Aortic smooth muscle cell (primary cell): ENCODE measurements around the gene GOLGA6L9. TPM values are rescaled to one million over a fixed set of nuclear protein-coding genes. Genes with fewer than 3 reads are reported as not detected.

ENCODE experiments used
- total RNA-seq: library from RNA; depleted of rRNA; stranded (reverse); fragments of >200 nt; gene quantifications from 2 replicates; pipeline ENCODE4 v1.2.3, GENCODE V29; 2014

GOLGA6L9 gene
- total RNA-seq: 0.92 and 1.1 TPM in 2 replicates

GRCh38 chr15:82429693-82430092 is at the start of gene GOLGA6L9:
Gene GOLGA6L9, plus strand, starts transcription at chr15:82429816. Its CDS starts 264 bp downstream, at chr15:82430080.

Other genes with a start within 250 kb of the GOLGA6L9 start
- gene EFL1, start 167.1 kb upstream of the GOLGA6L9 start, total RNA-seq: 43.2 and 53.6 TPM in 2 replicates
- 0.66 and 0.75 TPM in 2 replicates for gene SAXO2, start 167.0 kb upstream of the GOLGA6L9 start, total RNA-seq
- gene GOLGA6L10, start 80.3 kb upstream of the GOLGA6L9 start, total RNA-seq: 0.13 and 0.37 TPM in 2 replicates
- gene RPS17, start 110.6 kb downstream of the GOLGA6L9 start, total RNA-seq: 2,003 and 2,051 TPM in 2 replicates
- gene CPEB1, start 217.5 kb downstream of the GOLGA6L9 start, total RNA-seq: 11.8 and 14.8 TPM in 2 replicates